Pancreas (tissue), 10 donors: ENCODE measurements around the gene KBTBD12. TPM values are rescaled to one million over a fixed set of nuclear protein-coding genes. Genes with fewer than 3 reads are reported as not detected.

Source experiments
- ATAC-seq, 4 donors: fragments of 200-7000 bp; cut with Tn5 transposase; one replicate each; pipeline versions ENCODE4 v1.8.0 to v1.9.1; 2020; ENCODE audit warnings: mild to moderate bottlenecking in 4 of 4, moderate library complexity in 4 of 4
- DNase-seq, 6 donors: peaks; one replicate each; pipeline ENCODE4 v3.0.0-alpha.2; 2020
- FAIRE-seq: peaks from 2 replicates; lab custom pipeline; 2012; peaks lifted over from hg19 to GRCh38; lab: Jason Lieb, UNC
- H3K27ac ChIP-seq, 4 donors: fragments of 200-600 bp; sonication (generic); 1 replicate in 3 of 4; 2 replicates in 1 of 4; pipeline versions ENCODE4 v1.5.0 to v1.8.0; 2020
- H3K27me3 ChIP-seq, 4 donors: fragments of 200-600 bp; one replicate each; pipeline ENCODE4 v1.8.0; 2021
- H3K36me3 ChIP-seq, 3 donors: fragments of 200-600 bp; sonication (generic) in 1 of 3; one replicate each; pipeline versions ENCODE4 v1.5.0 to v1.8.0; 2020 to 2021
- H3K4me1 ChIP-seq, 3 donors: fragments of 200-600 bp; one replicate each; pipeline ENCODE4 v1.8.0; 2021
- H3K4me3 ChIP-seq, 4 donors: fragments of 200-600 bp; sonication (generic) in 2 of 4; one replicate each; pipeline versions ENCODE4 v1.5.0 to v1.8.0; 2020 to 2021
- H3K9me3 ChIP-seq, 4 donors: fragments of 200-600 bp; one replicate each; pipeline ENCODE4 v1.8.0; 2021
- WGBS, 2 donors: extraction: QIAGEN DNeasy Blood & Tissue Kit; methylation state at CpG; one replicate each; pipeline ENCODE4 v1.1.7; 2013; 5-methylcytosine and 5-hydroxymethylcytosine counted together
- intact Hi-C, 3 donors: fragments of 100-400 bp; cut with DNase I; formaldehyde crosslinking; loops; one replicate each; pipeline versions ENCODE4 v1.11.1 to v1.14.2; 2022
- polyA plus RNA-seq, 2 donors: library from polyadenylated mRNA; stranded (reverse); fragments of 200-250 nt; gene quantifications; one replicate each; pipeline ENCODE4 v1.2.3, GENCODE V29; 2013
- total RNA-seq, 6 donors: library from RNA; stranded (reverse); fragmentation: NEBNext Ultra II Directional in 4 of 6; extraction: Animal tissue kit (Norgen Biotek cat#: 25700) in 4 of 6; gene quantifications; one replicate each; pipeline versions ENCODE4 v1.2.1 to v1.2.4, GENCODE V29; 2021 to 2023
- TF ChIP-seq, protein P1 (sequence below), 4 donors: fragments of 200-600 bp; sonication (generic) in 3 of 4; IDR thresholded peaks; one replicate each; pipeline versions ENCODE4 v1.5.0 to v1.8.0; 2021; ENCODE audit warnings: antibody characterized with exemption in 4 of 4
- donor health status: healthy with polysubstance abuse.
- donor health status: DM: no; HTN: no; CAD: no; lungs with moderate emphysema.
- donor health status: DM: no; HTN: no; CAD: no.
- donor health status: control.
- donor health status: control.
- donor health status: Bipolar disorder and iron deficiency.
- donor health status: DM: yes; HTN: yes; CAD: no.
- donor health status: DM: no; HTN: no; CAD: no.
- donor health status: DM: no; HTN: no; CAD: no.
- donor health status: DM: yes; HTN: yes; CAD: no.

Gene KBTBD12
- total and polyA plus RNA-seq, 8 donors = 0.68 to 3.7 (median 1.6) TPM

DNA sequence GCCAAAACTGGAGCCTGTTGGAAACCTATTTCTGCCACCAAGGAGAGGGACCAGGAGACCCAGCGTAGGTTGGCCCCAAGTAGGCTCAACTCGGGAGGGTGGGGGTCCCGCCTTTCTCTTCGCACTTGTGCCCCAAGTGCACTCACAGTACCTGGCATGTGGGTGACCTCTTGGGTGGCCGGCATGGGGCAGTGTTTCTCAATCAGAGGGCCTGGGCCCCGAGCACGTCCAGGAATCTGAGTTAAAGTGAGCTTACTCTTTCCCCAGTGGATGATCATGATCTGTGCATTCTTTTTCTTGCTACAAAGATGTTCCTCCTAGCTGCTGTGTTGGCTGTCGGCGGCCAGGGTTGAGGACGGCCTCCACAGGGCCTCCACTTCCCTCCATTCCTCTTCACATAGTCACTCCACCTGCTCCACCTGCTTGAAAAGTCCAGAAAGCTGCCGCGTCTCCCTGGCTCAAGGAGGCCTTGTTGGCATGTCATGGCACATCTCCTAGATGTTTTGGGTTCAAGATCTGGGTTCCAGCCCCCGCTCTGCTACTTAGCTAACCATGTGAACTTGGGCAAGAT lies 70.7 kb downstream of the KBTBD12 start:
- no peak for ATAC-seq
- no peak overlapping the region for H3K27ac ChIP-seq
- WGBS, 2 donors = 89 to 93% methylated on average over 13 of the region's 13 CpGs
- H3K27me3 ChIP-seq = no peaks in the 10 kb centered on the region
- H3K4me1 ChIP-seq = no peaks in the 10 kb centered on the region
- TF ChIP-seq, protein P1, sequence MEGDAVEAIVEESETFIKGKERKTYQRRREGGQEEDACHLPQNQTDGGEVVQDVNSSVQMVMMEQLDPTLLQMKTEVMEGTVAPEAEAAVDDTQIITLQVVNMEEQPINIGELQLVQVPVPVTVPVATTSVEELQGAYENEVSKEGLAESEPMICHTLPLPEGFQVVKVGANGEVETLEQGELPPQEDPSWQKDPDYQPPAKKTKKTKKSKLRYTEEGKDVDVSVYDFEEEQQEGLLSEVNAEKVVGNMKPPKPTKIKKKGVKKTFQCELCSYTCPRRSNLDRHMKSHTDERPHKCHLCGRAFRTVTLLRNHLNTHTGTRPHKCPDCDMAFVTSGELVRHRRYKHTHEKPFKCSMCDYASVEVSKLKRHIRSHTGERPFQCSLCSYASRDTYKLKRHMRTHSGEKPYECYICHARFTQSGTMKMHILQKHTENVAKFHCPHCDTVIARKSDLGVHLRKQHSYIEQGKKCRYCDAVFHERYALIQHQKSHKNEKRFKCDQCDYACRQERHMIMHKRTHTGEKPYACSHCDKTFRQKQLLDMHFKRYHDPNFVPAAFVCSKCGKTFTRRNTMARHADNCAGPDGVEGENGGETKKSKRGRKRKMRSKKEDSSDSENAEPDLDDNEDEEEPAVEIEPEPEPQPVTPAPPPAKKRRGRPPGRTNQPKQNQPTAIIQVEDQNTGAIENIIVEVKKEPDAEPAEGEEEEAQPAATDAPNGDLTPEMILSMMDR (IDR thresholded peaks at IDR 0.05) = no peak
- H3K4me3 ChIP-seq = no peak overlapping the region
- no peak for DNase-seq
- FAIRE-seq = no peak
- intact Hi-C loops = no loop called here
- no peaks in the 10 kb centered on the region for H3K9me3 ChIP-seq
- H3K36me3 ChIP-seq = no peaks in the 10 kb centered on the region

GRCh38 chr3:127986803-127987202 lies 71.8 kb downstream of the KBTBD12 start:
- H3K27ac ChIP-seq = no peak overlapping the region
- intact Hi-C loops = no loop called here
- H3K27me3 ChIP-seq = no peaks in the 10 kb centered on the region
- H3K36me3 ChIP-seq = no peaks in the 10 kb centered on the region
- H3K4me1 ChIP-seq = no peaks in the 10 kb centered on the region
- H3K4me3 ChIP-seq = no peak overlapping the region
- no peaks in the 10 kb centered on the region for H3K9me3 ChIP-seq
- FAIRE-seq = no peak
- TF ChIP-seq, protein P1 (IDR thresholded peaks at IDR 0.05) = no peak
- ATAC-seq = no peak
- no peak for DNase-seq
- 67 to 73% methylated on average over 11 of the region's 11 CpGs for WGBS, 2 donors

- WGBS, 2 donors = 80 to 83% methylated on average over 7 of the region's 7 CpGs
Measured at GRCh38 chr3:127987309-127987995, 72.4 kb downstream of the KBTBD12 start.

GRCh38 chr3:127988770-127989557 lies 73.9 kb downstream of the KBTBD12 start:
- intact Hi-C loops = no loop called here
- H3K9me3 ChIP-seq = no peaks in the 10 kb centered on the region
- FAIRE-seq (no peak), DNase-seq (no peak), ATAC-seq (no peak)
- no peak overlapping the region for H3K27ac ChIP-seq
- H3K4me1 ChIP-seq = no peaks in the 10 kb centered on the region
- 63 to 77% methylated on average over 11 of the region's 11 CpGs for WGBS, 2 donors
- TF ChIP-seq, protein P1 (IDR thresholded peaks at IDR 0.05) = no peak
- no peak overlapping the region for H3K4me3 ChIP-seq
- no peaks in the 10 kb centered on the region for H3K27me3 ChIP-seq
- H3K36me3 ChIP-seq = no peaks in the 10 kb centered on the region

More at GRCh38 chr3:127987309-127987995, 72.4 kb downstream of the KBTBD12 start:
- Histone ChIP-seq H3K4me3 (no peak overlapping the region), H3K27ac (no peak overlapping the region), H3K36me3 (no peaks in the 10 kb centered on the region), H3K4me1 (no peaks in the 10 kb centered on the region), H3K27me3 (no peaks in the 10 kb centered on the region), H3K9me3 (no peaks in the 10 kb centered on the region)
- DNase-seq = no peak
- ATAC-seq = no peak
- no peak for FAIRE-seq
- TF ChIP-seq, protein P1 (IDR thresholded peaks at IDR 0.05) = no peak
- intact Hi-C loops = no loop called here
